Activated CD4-positive, alpha-beta memory T cell treated with anti-CD3 and anti-CD28 coated beads, Interleukin-2, amount 10 ng/mL, durations not matched to agents 7 days and 5 days (primary cell): Measurements from ENCODE around the gene CDH13. TPM values are rescaled to one million over a fixed set of nuclear protein-coding genes. Genes with fewer than 3 reads are reported as not detected.

ENCODE experiments used
- CTCF ChIA-PET: fragments of 350-600 bp; sonication (Branson Sonifier 250); formaldehyde crosslinking; loops from one replicate; lab custom pipeline; 2021; ENCODE audit warnings: antibody characterized with exemption, inconsistent platforms; lab: Charles Lee
- POLR2A ChIA-PET: fragments of 350-600 bp; sonication (Branson Sonifier 250); formaldehyde crosslinking; loops from one replicate; lab custom pipeline; 2021; ENCODE audit warnings: antibody characterized with exemption; lab: Charles Lee
- DNase-seq: peaks from one replicate; pipeline ENCODE4 v3.0.0-alpha.2; 2020
- H3K27ac Mint-ChIP-seq: one replicate; pipeline ENCODE4 v1.8.0; 2021; ENCODE audit warnings: mild to moderate bottlenecking, mixed read lengths
- H3K27me3 Mint-ChIP-seq: one replicate; pipeline ENCODE4 v1.8.0; 2021; ENCODE audit warnings: mixed read lengths
- H3K36me3 Mint-ChIP-seq: one replicate; pipeline ENCODE4 v1.8.0; 2021; ENCODE audit warnings: low read depth, mixed read lengths
- H3K4me1 Mint-ChIP-seq: one replicate; pipeline ENCODE4 v1.8.0; 2021; ENCODE audit warnings: mixed read lengths
- H3K4me3 Mint-ChIP-seq: one replicate; pipeline ENCODE4 v1.8.0; 2021; ENCODE audit warnings: mild to moderate bottlenecking, mixed read lengths
- H3K9me3 Mint-ChIP-seq: one replicate; pipeline ENCODE4 v1.8.0; 2021; ENCODE audit warnings: mixed read lengths
- total RNA-seq, 2 experiments: library from RNA; stranded (reverse); gene quantifications; one replicate each; pipeline ENCODE4 v1.2.3, GENCODE V29; 2021

Gene CDH13
- total RNA-seq, 2 experiments from 2014 or later: not detected

GRCh38 chr16:83624429-83625120 is 997.8 kb downstream of the CDH13 start:
- no peaks in the 10 kb centered on the region for H3K4me1 Mint-ChIP-seq
- POLR2A ChIA-PET: no interaction called here
- H3K9me3 Mint-ChIP-seq: peaks cover 2% of the 10 kb centered on the region
- H3K4me3 Mint-ChIP-seq: no peak overlapping the region
- no peaks in the 10 kb centered on the region for H3K27me3 Mint-ChIP-seq
- CTCF ChIA-PET: no interaction called here
- no peak overlapping the region for H3K27ac Mint-ChIP-seq
- DNase-seq: no peak
- no peaks in the 10 kb centered on the region for H3K36me3 Mint-ChIP-seq

GRCh38 chr16:83626204-83626603 is 999.4 kb downstream of the CDH13 start:
- H3K9me3 Mint-ChIP-seq: peaks cover 2% of the 10 kb centered on the region
- DNase-seq: no peak
- H3K27ac Mint-ChIP-seq: no peak overlapping the region
- H3K4me1 Mint-ChIP-seq: no peaks in the 10 kb centered on the region
- H3K36me3 Mint-ChIP-seq: no peaks in the 10 kb centered on the region
- CTCF ChIA-PET: no interaction called here
- no peak overlapping the region for H3K4me3 Mint-ChIP-seq
- POLR2A ChIA-PET: no interaction called here
- no peaks in the 10 kb centered on the region for H3K27me3 Mint-ChIP-seq

- Mint-ChIP-seq H3K36me3 (no peaks in the 10 kb centered on the region), H3K4me3 (no peak overlapping the region), H3K9me3 (peaks cover 2% of the 10 kb centered on the region), H3K27ac (no peak overlapping the region), H3K27me3 (no peaks in the 10 kb centered on the region), H3K4me1 (no peaks in the 10 kb centered on the region)
- ChIA-PET POLR2A (no interaction called here), CTCF (no interaction called here)
- no peak for DNase-seq
Measured at GRCh38 chr16:83626676-83627075, 999.9 kb downstream of the CDH13 start.

- CTCF ChIA-PET: no interaction called here
Measured at GRCh38 chr16:83627996-83628395, 1001.2 kb downstream of the CDH13 start.

GRCh38 chr16:83629426-83629825 is 1002.7 kb downstream of the CDH13 start:
- Mint-ChIP-seq H3K27me3 (no peaks in the 10 kb centered on the region), H3K27ac (no peak overlapping the region), H3K4me1 (no peaks in the 10 kb centered on the region), H3K4me3 (no peak overlapping the region), H3K36me3 (no peaks in the 10 kb centered on the region), H3K9me3 (peaks cover 2% of the 10 kb centered on the region)
- ChIA-PET POLR2A (no interaction called here), CTCF (no interaction called here)
- DNase-seq: no peak

More at GRCh38 chr16:83627996-83628395, 1001.2 kb downstream of the CDH13 start:
- no peak overlapping the region for H3K27ac Mint-ChIP-seq
- H3K4me1 Mint-ChIP-seq: no peaks in the 10 kb centered on the region
- H3K36me3 Mint-ChIP-seq: no peaks in the 10 kb centered on the region
- no peak for DNase-seq
- POLR2A ChIA-PET: no interaction called here
- no peak overlapping the region for H3K4me3 Mint-ChIP-seq
- H3K9me3 Mint-ChIP-seq: peaks cover 2% of the 10 kb centered on the region
- H3K27me3 Mint-ChIP-seq: no peaks in the 10 kb centered on the region

- Mint-ChIP-seq H3K4me1 (no peaks in the 10 kb centered on the region), H3K27me3 (no peaks in the 10 kb centered on the region), H3K36me3 (no peaks in the 10 kb centered on the region), H3K27ac (no peak overlapping the region), H3K9me3 (peaks cover 2% of the 10 kb centered on the region), H3K4me3 (no peak overlapping the region)
- ChIA-PET CTCF (no interaction called here), POLR2A (no interaction called here)
- no peak for DNase-seq
Measured at GRCh38 chr16:83629836-83630235, 1003.1 kb downstream of the CDH13 start.

- H3K27me3 Mint-ChIP-seq: no peaks in the 10 kb centered on the region
- H3K4me3 Mint-ChIP-seq: no peak overlapping the region
- no peak for DNase-seq
- H3K27ac Mint-ChIP-seq: no peak overlapping the region
- H3K36me3 Mint-ChIP-seq: no peaks in the 10 kb centered on the region
- POLR2A ChIA-PET: no interaction called here
- peaks cover 2% of the 10 kb centered on the region for H3K9me3 Mint-ChIP-seq
- H3K4me1 Mint-ChIP-seq: no peaks in the 10 kb centered on the region
- CTCF ChIA-PET: no interaction called here
Measured at GRCh38 chr16:83630979-83631378, 1004.2 kb downstream of the CDH13 start.

GRCh38 chr16:83633286-83633685 is 1006.5 kb downstream of the CDH13 start:
- H3K27ac Mint-ChIP-seq: no peak overlapping the region
- no peaks in the 10 kb centered on the region for H3K27me3 Mint-ChIP-seq
- H3K36me3 Mint-ChIP-seq: no peaks in the 10 kb centered on the region
- POLR2A ChIA-PET: no interaction called here
- H3K4me1 Mint-ChIP-seq: no peaks in the 10 kb centered on the region
- DNase-seq: no peak
- no peak overlapping the region for H3K4me3 Mint-ChIP-seq
- CTCF ChIA-PET: no interaction called here
- no peaks in the 10 kb centered on the region for H3K9me3 Mint-ChIP-seq

- no peaks in the 10 kb centered on the region for H3K4me1 Mint-ChIP-seq
- H3K36me3 Mint-ChIP-seq: no peaks in the 10 kb centered on the region
- H3K27ac Mint-ChIP-seq: no peak overlapping the region
- ChIA-PET CTCF (no interaction called here), POLR2A (no interaction called here)
- H3K9me3 Mint-ChIP-seq: peaks cover 3% of the 10 kb centered on the region
- no peaks in the 10 kb centered on the region for H3K27me3 Mint-ChIP-seq
- no peak for DNase-seq
- no peak overlapping the region for H3K4me3 Mint-ChIP-seq
Measured at GRCh38 chr16:83648347-83648746, 1021.6 kb downstream of the CDH13 start.

GRCh38 chr16:83651871-83652270 is 1025.1 kb downstream of the CDH13 start:
- CTCF ChIA-PET: no interaction called here

GRCh38 chr16:83652943-83653342 is 1026.2 kb downstream of the CDH13 start:
- H3K27me3 Mint-ChIP-seq: no peaks in the 10 kb centered on the region
- CTCF ChIA-PET: no interaction called here
- no peak for DNase-seq
- no peaks in the 10 kb centered on the region for H3K9me3 Mint-ChIP-seq
- POLR2A ChIA-PET: no interaction called here
- no peak overlapping the region for H3K4me3 Mint-ChIP-seq
- no peaks in the 10 kb centered on the region for H3K4me1 Mint-ChIP-seq
- no peaks in the 10 kb centered on the region for H3K36me3 Mint-ChIP-seq
- H3K27ac Mint-ChIP-seq: no peak overlapping the region

More at GRCh38 chr16:83651871-83652270, 1025.1 kb downstream of the CDH13 start:
- H3K9me3 Mint-ChIP-seq: peaks cover 3% of the 10 kb centered on the region
- H3K27me3 Mint-ChIP-seq: no peaks in the 10 kb centered on the region
- H3K4me3 Mint-ChIP-seq: no peak overlapping the region
- DNase-seq: no peak
- no peak overlapping the region for H3K27ac Mint-ChIP-seq
- no peaks in the 10 kb centered on the region for H3K36me3 Mint-ChIP-seq
- no peaks in the 10 kb centered on the region for H3K4me1 Mint-ChIP-seq
- POLR2A ChIA-PET: no interaction called here

GRCh38 chr16:83653785-83654184 is 1027.0 kb downstream of the CDH13 start:
- no peaks in the 10 kb centered on the region for H3K4me1 Mint-ChIP-seq
- H3K9me3 Mint-ChIP-seq: no peaks in the 10 kb centered on the region
- no peak overlapping the region for H3K27ac Mint-ChIP-seq
- H3K36me3 Mint-ChIP-seq: no peaks in the 10 kb centered on the region
- ChIA-PET POLR2A (no interaction called here), CTCF (no interaction called here)
- no peak overlapping the region for H3K4me3 Mint-ChIP-seq
- no peaks in the 10 kb centered on the region for H3K27me3 Mint-ChIP-seq
- no peak for DNase-seq

- no peak for DNase-seq
- Mint-ChIP-seq H3K36me3 (no peaks in the 10 kb centered on the region), H3K9me3 (no peaks in the 10 kb centered on the region), H3K27ac (no peak overlapping the region), H3K27me3 (no peaks in the 10 kb centered on the region), H3K4me1 (no peaks in the 10 kb centered on the region), H3K4me3 (no peak overlapping the region)
- CTCF ChIA-PET: no interaction called here
- POLR2A ChIA-PET: no interaction called here
Measured at GRCh38 chr16:83660282-83660681, 1033.5 kb downstream of the CDH13 start.

GRCh38 chr16:83661656-83662055 is 1034.9 kb downstream of the CDH13 start:
- Mint-ChIP-seq H3K4me3 (no peak overlapping the region), H3K4me1 (no peaks in the 10 kb centered on the region), H3K36me3 (no peaks in the 10 kb centered on the region), H3K27ac (no peak overlapping the region), H3K27me3 (no peaks in the 10 kb centered on the region), H3K9me3 (no peaks in the 10 kb centered on the region)
- no peak for DNase-seq
- ChIA-PET CTCF (no interaction called here), POLR2A (no interaction called here)
